ENCODE data around the gene NAT9. TPM values are rescaled to one million over a fixed set of nuclear protein-coding genes. Genes with fewer than 3 reads are reported as not detected.

The NAT9 gene
- total and polyA plus RNA-seq, 2 of the 4 experiments (the other 2 are of a cell fraction): 48.9 to 62.0 TPM

DNA sequence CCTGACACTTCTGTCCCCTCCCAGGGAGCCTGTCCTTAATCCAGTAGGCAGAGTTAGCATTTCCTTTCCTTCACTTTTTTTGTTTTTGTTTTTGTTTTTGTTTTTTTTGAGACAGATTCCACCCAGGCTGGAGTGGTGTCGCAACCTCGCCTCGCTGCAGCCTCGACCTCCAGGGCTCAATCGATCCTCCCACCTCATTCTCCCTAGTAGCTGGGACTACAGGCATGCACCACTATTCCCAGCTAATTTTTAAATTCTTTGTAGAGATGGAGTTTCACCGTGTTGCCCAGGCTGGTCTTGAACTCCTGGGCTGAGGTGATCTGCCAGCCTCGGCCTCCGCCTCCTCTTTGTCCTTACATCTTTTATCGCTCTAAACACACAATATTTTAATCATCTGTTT is 23.7 kb downstream of the NAT9 start:
- no peaks in the 10 kb centered on the region for H3K27me3 ChIP-seq (ENCODE audit: control insufficient read depth, insufficient read depth, low read length)
- whole genome bisulfite sequencing, 2 experiments (ENCODE audit: extremely low coverage in 2 of 2, insufficient read length in 1 of 2): no CpG with 5 or more reads among the region's 9 CpGs
- no peak overlapping the region for H2AFZ ChIP-seq (replicated peaks; ENCODE audit: low read length, poor library complexity)
- peaks cover 3% of the 10 kb centered on the region for H3K9me1 ChIP-seq (ENCODE audit: insufficient read depth, low read length)
- H3K27ac ChIP-seq (ENCODE audit: insufficient read depth, low read length): no peak overlapping the region
- H4K8ac ChIP-seq (ENCODE audit: low read depth in 2 of 2, low read length in 2 of 2): no peak overlapping the region
- H3K4me1 ChIP-seq (ENCODE audit: control insufficient read depth, insufficient read depth, low read length): peaks cover 8% of the 10 kb centered on the region; the same call in 1 of the 2 replicates
- BruUV-seq (replicated peaks): no TSS peak
- no peak overlapping the region for H3K23ac ChIP-seq (ENCODE audit: low read depth, low read length)
- no peaks in the 10 kb centered on the region for H3K9me3 ChIP-seq (ENCODE audit: control insufficient read depth, insufficient read depth, low read length)
- H2BK120ac ChIP-seq (ENCODE audit: low read depth, low read length): no peak overlapping the region
- H4K91ac ChIP-seq (ENCODE audit: insufficient read depth, low read depth, low read length): no peak overlapping the region
- H2BK15ac ChIP-seq (ENCODE audit: low read depth, low read length): no peak overlapping the region
- no peak overlapping the region for H2AK5ac ChIP-seq (ENCODE audit: low read depth, low read length)
- no peak overlapping the region for H3K4me3 ChIP-seq (ENCODE audit: insufficient read depth, low read depth, low read length)
- ChIA-PET POLR2A (ENCODE audit: unreplicated experiment) (no interaction called here), CTCF (interaction anchor here (0.6 kb wide), 1 partner anchor 569 kb away, joined by 3 read pairs; no protein-coding TSS in a partner anchor)
- H3K18ac ChIP-seq (ENCODE audit: low read depth, low read length): no peak overlapping the region
- no peak overlapping the region for H3K56ac ChIP-seq (ENCODE audit: extremely low read depth, insufficient read depth, low read length)
- no peak overlapping the region for H2BK5ac ChIP-seq (ENCODE audit: low read depth, low read length, poor library complexity, severe bottlenecking)
- no peak overlapping the region for H2AK9ac ChIP-seq (replicated peaks; ENCODE audit: low read depth, low read length, poor library complexity)
- no peak overlapping the region for H3K9ac ChIP-seq (ENCODE audit: low read depth, low read length)
- no peak for ATAC-seq (ENCODE audit: low read depth)
- H4K5ac ChIP-seq (ENCODE audit: low read depth, low read length): no peak overlapping the region
- no peaks in the 10 kb centered on the region for H3K36me3 ChIP-seq (ENCODE audit: control insufficient read depth, insufficient read depth, low read length)
- H3K4ac ChIP-seq (ENCODE audit: low read depth, low read length): no peak overlapping the region
- TF ChIP-seq RCOR1 (IDR thresholded peaks at IDR 0.05; ENCODE audit: insufficient replicate concordance, low read length) (no peak), BHLHE40 (IDR thresholded peaks at IDR 0.05; ENCODE audit: low read depth, low read length) (no peak), FOS (IDR thresholded peaks at IDR 0.05; ENCODE audit: low read depth, low read length) (no peak), CEBPB (IDR thresholded peaks at IDR 0.05; ENCODE audit: low read depth, low read length) (0 out of 2 replicates have a peak, but pooled peaks have one; percentile 19), ELK1 (IDR thresholded peaks at IDR 0.05; ENCODE audit: borderline replicate concordance, low read depth, low read length) (no peak)
- no peak overlapping the region for H3K14ac ChIP-seq (replicated peaks; ENCODE audit: low read depth, low read length)
- H2BK20ac ChIP-seq (ENCODE audit: low read depth, low read length): no peak overlapping the region
- no peak overlapping the region for H3K4me2 ChIP-seq (ENCODE audit: low read depth, low read length)
- peaks cover 4% of the 10 kb centered on the region; the same call in 1 of the 2 replicates for H4K20me1 ChIP-seq (ENCODE audit: insufficient read depth, low read length)
- in situ Hi-C loops (cut with MboI; ENCODE audit: low sequenced_read_pairs) (no loop called here), intact Hi-C loops (cut with micrococcal nuclease) (no loop called here), dilution Hi-C loops (cut with HindIII; ENCODE audit: low sequenced_read_pairs, unreplicated experiment) (no loop called here)
- no peak for DNase-seq
- H3K79me1 ChIP-seq (ENCODE audit: low read depth in 1 of 2, low read length in 2 of 2): peaks cover 6 to 22% of the 10 kb centered on the region in 2 experiments

Measured in IMR-90 (cell line).